Measurements from ENCODE around the gene RAB4B.
"Not testable (repeated sequence)": the region's sequence is repeated elsewhere in the genome, so short reads cannot be mapped to it uniquely, and the experiment has no call there.

Gene RAB4B

GRCh38 chr19:40819479-40820234 lies 41.6 kb downstream of the RAB4B start:
- not testable (repeated sequence) for H3K27ac ChIP-seq
- peak; percentile 69 for TF ChIP-seq CTCF (conservative IDR thresholded peaks at IDR 0.05)

GRCh38 chr19:40822161-40822560 lies 44.1 kb downstream of the RAB4B start:
- TF ChIP-seq ZFX (IDR thresholded peaks at IDR 0.05) (no peak), CTCF (conservative IDR thresholded peaks at IDR 0.05) (no peak)
- H3K27ac ChIP-seq = no peak overlapping the region

- not testable (repeated sequence) for H3K27ac ChIP-seq
Measured at GRCh38 chr19:40822704-40823553, 44.9 kb downstream of the RAB4B start.

GRCh38 chr19:40824916-40825315 lies 46.9 kb downstream of the RAB4B start:
- not testable (repeated sequence) for H3K27ac ChIP-seq

- H3K27ac ChIP-seq = not testable (repeated sequence)
Measured at GRCh38 chr19:40825460-40826095, 47.5 kb downstream of the RAB4B start.

- H3K27ac ChIP-seq = not testable (repeated sequence)
Measured at GRCh38 chr19:40826312-40826698, 48.3 kb downstream of the RAB4B start.

GRCh38 chr19:40826699-40827385 lies 48.8 kb downstream of the RAB4B start:
- not testable (repeated sequence) for H3K27ac ChIP-seq

GRCh38 chr19:40827386-40828247 lies 49.6 kb downstream of the RAB4B start:
- no peak overlapping the region for H3K27ac ChIP-seq
- TF ChIP-seq ZFX (IDR thresholded peaks at IDR 0.05) (no peak), CTCF (conservative IDR thresholded peaks at IDR 0.05) (no peak)

- TF ChIP-seq ZFX (IDR thresholded peaks at IDR 0.05) = no peak
- TF ChIP-seq CTCF (conservative IDR thresholded peaks at IDR 0.05) = no peak
- no peak overlapping the region for H3K27ac ChIP-seq
Measured at GRCh38 chr19:40829205-40829604, 51.2 kb downstream of the RAB4B start.

GRCh38 chr19:40830741-40831140 lies 52.7 kb downstream of the RAB4B start:
- H3K27ac ChIP-seq = peak overlapping the region; percentile 68
